HEK293T (cell line): ENCODE results near the gene TRIM67.
A peak's percentile ranks its signal among the peaks of the same experiment; 100 is the strongest.

ENCODE experiments used
- CTCF ChIA-PET: fragments of 350-600 bp; formaldehyde crosslinking; extraction: SDS; loops from one replicate; lab custom pipeline; 2021; ENCODE audit warnings: antibody characterized with exemption, inconsistent platforms; lab: Yijun Ruan, JAX
- POLR2A ChIA-PET: fragments of 350-600 bp; formaldehyde crosslinking; extraction: SDS; loops from one replicate; lab custom pipeline; 2020; ENCODE audit warnings: antibody characterized with exemption, inconsistent platforms; lab: Yijun Ruan, JAX
- DNase-seq: peaks from one replicate; pipeline ENCODE4 v3.0.0; 2012; ENCODE audit warnings: mixed read lengths; ENCODE audit errors: extremely low spot score
- ARNT ChIP-seq: fragments of 450-650 bp; IDR thresholded peaks from 2 replicates; pipeline ENCODE4 v1.6.1; 2017; ENCODE audit warnings: mild to moderate bottlenecking
- BHLHE40 ChIP-seq: fragments of 450-650 bp; IDR thresholded peaks from 2 replicates; pipeline ENCODE4 v1.6.1; 2016; ENCODE audit warnings: mild to moderate bottlenecking, moderate library complexity, borderline replicate concordance
- CTBP1 ChIP-seq: fragments of 450-650 bp; IDR thresholded peaks from 2 replicates; pipeline ENCODE4 v1.6.1; 2016; ENCODE audit warnings: borderline replicate concordance
- ELF4 ChIP-seq: fragments of 450-650 bp; IDR thresholded peaks from 2 replicates; pipeline ENCODE4 v1.6.1; 2017; ENCODE audit warnings: antibody characterized with exemption
- FOXA1 ChIP-seq: fragments of 450-650 bp; IDR thresholded peaks from 2 replicates; pipeline ENCODE4 v1.6.1; 2016; ENCODE audit warnings: mild to moderate bottlenecking
- FOXK2 ChIP-seq: fragments of 450-650 bp; IDR thresholded peaks from 2 replicates; pipeline ENCODE4 v1.6.1; 2016; ENCODE audit warnings: mild to moderate bottlenecking
- FOXM1 ChIP-seq: fragments of 450-650 bp; IDR thresholded peaks from 2 replicates; pipeline ENCODE4 v1.6.1; 2017; ENCODE audit warnings: mild to moderate bottlenecking, borderline replicate concordance
- HDGF ChIP-seq: fragments of 450-650 bp; IDR thresholded peaks from 2 replicates; pipeline ENCODE4 v1.6.1; 2017; ENCODE audit warnings: antibody characterized with exemption, borderline replicate concordance
- L3MBTL2 ChIP-seq: fragments of 450-650 bp; conservative IDR thresholded peaks from 2 replicates; pipeline ENCODE4 v1.6.1; 2016; ENCODE audit warnings: mild to moderate bottlenecking
- LEF1 ChIP-seq: fragments of 450-650 bp; IDR thresholded peaks from 2 replicates; pipeline ENCODE4 v1.6.1; 2017; ENCODE audit warnings: mild to moderate bottlenecking, borderline replicate concordance
- NFRKB ChIP-seq: fragments of 450-650 bp; IDR thresholded peaks from 2 replicates; pipeline ENCODE4 v1.6.1; 2016; ENCODE audit warnings: mild to moderate bottlenecking, moderate library complexity
- PKNOX1 ChIP-seq: fragments of 450-650 bp; IDR thresholded peaks from 2 replicates; pipeline ENCODE4 v1.6.1; 2016
- SP1 ChIP-seq: fragments of 450-650 bp; IDR thresholded peaks from 2 replicates; pipeline ENCODE4 v1.6.1; 2017
- SUZ12 ChIP-seq: fragments of 450-650 bp; IDR thresholded peaks from 2 replicates; pipeline ENCODE4 v1.6.1; 2016; ENCODE audit warnings: mild to moderate bottlenecking
- TARDBP ChIP-seq: fragments of 450-650 bp; IDR thresholded peaks from 2 replicates; pipeline ENCODE4 v1.6.1; 2016
- ZNF384 ChIP-seq: fragments of 450-650 bp; IDR thresholded peaks from 2 replicates; pipeline ENCODE4 v1.6.1; 2016

Gene TRIM67

GRCh38 chr1:231170875-231171274, 9.0 kb downstream of the TRIM67 start:
- ChIA-PET CTCF (interaction anchor here (0.7 to 2.0 kb wide), 3 partner anchors 9 to 36 kb away, joined by 3 to 6 read pairs (median 3); partner anchors contain the start of gene TRIM67), POLR2A (no interaction called here)
- DNase-seq = peak; percentile 41
- TF ChIP-seq ELF4 = no peak

DNA sequence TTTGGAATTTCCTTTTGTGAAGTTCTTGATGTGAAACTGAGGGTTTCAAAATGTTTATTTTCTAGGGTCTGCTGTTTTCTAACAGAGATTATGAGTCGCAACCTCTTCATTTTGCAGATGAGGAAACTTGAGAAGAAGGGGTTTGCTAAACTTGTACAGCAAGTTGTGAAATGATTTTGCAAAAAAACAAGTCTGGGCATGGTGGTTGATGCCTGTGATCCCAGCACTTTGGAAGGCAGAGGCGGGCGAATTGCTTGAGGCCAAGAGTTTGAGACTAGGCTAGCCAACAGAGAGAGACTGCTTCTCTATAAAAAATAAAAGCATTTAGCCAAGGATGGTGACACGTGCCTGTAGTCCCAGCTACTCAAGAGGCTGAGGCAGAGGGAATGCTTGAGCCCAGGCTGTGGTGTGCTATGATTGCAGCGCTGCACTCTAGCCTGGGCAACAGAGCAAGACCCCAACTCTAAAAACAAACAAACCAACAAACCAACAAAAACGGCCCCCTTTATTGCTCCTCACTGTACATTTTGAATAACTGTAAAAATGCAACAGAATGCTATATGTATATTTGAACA, 9.9 kb downstream of the TRIM67 start:
- no peak for DNase-seq
- TF ChIP-seq ZNF384 (no peak), CTBP1 (no peak), SUZ12 (no peak), SP1 (no peak), FOXM1 (no peak), FOXA1 (no peak), FOXK2 (no peak), BHLHE40 (no peak), L3MBTL2 (no peak)
- CTCF ChIA-PET = interaction anchor here (1.4 to 2.0 kb wide), 2 partner anchors 9 to 11 kb away, joined by 3 to 6 read pairs; partner anchors contain the start of gene TRIM67
- POLR2A ChIA-PET = no interaction called here

DNA sequence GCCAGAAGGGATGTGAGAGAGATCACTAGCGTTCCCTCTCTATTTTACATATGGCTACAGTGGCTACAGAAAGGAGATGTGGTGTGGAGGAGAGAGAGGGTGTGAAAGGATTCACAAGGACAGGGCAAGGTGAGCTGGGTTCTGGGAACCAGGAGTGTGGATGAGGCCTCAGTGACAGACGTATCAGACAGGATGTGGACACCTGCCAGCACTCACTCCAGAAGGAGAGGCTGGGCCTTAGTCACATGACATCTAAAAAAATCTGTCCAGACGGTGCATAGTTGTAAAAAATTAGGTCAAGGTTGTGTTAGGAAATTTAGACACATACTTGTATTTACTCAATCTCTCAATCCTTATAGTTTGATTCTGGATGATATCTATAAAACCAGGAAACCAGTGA, 10.6 kb downstream of the TRIM67 start:
- no peak for DNase-seq
- no peak for TF ChIP-seq FOXM1
- TF ChIP-seq ZNF384 = no peak
- no peak for TF ChIP-seq CTBP1
- no peak for TF ChIP-seq L3MBTL2
- no peak for TF ChIP-seq PKNOX1
- TF ChIP-seq LEF1 = no peak
- no peak for TF ChIP-seq SUZ12
- no peak for TF ChIP-seq SP1
- no peak for TF ChIP-seq TARDBP
- TF ChIP-seq HDGF = no peak
- no peak for TF ChIP-seq ARNT
- TF ChIP-seq NFRKB = no peak
- ChIA-PET CTCF (interaction anchor here (2.0 kb wide), 1 partner anchor 10 kb away, joined by 6 read pairs; the partner anchor contains the start of gene TRIM67), POLR2A (no interaction called here)

- no peak for DNase-seq
- TF ChIP-seq ARNT (no peak), SUZ12 (no peak), BHLHE40 (no peak), TARDBP (no peak), ELF4 (no peak), L3MBTL2 (no peak), FOXA1 (no peak), NFRKB (no peak), ZNF384 (no peak), HDGF (no peak), PKNOX1 (no peak), FOXM1 (no peak), SP1 (no peak), CTBP1 (no peak), FOXK2 (no peak), LEF1 (no peak)
- ChIA-PET CTCF (no interaction called here), POLR2A (no interaction called here)
Observed at GRCh38 chr1:231176421-231176820, 14.6 kb downstream of the TRIM67 start.

- no peak for DNase-seq
- ChIA-PET POLR2A (interaction anchor here (0.7 kb wide), 1 partner anchor 15 kb away, joined by 3 read pairs; no protein-coding TSS in a partner anchor), CTCF (no interaction called here)
- TF ChIP-seq CTBP1 (no peak), ZNF384 (no peak), SP1 (no peak), FOXK2 (no peak), L3MBTL2 (no peak)
Observed at GRCh38 chr1:231177226-231177625, 15.4 kb downstream of the TRIM67 start.

DNA sequence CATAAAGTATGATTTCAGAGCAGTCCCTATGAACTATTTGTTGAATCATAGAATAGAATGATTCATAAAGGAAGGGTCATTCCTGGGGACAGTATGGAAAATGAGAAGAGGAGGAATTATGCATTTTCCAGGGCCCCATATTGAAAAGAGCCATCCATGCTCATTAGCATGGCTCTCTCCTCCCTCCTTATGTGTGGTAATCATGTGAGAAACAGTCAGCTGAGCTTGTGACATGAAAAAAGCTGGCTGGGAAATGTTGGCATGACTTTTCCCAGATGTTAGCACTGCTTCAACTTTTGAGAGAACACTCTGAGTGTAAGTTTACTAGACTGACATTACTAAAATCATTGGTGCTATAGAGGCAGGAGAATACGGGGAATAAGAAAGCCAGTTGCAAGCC, 16.1 kb downstream of the TRIM67 start:
- TF ChIP-seq LEF1 = no peak
- TF ChIP-seq FOXK2 = no peak
- no peak for TF ChIP-seq CTBP1
- no peak for TF ChIP-seq ELF4
- no peak for TF ChIP-seq L3MBTL2
- POLR2A ChIA-PET = interaction anchor here (0.7 kb wide), 1 partner anchor 15 kb away, joined by 3 read pairs; no protein-coding TSS in a partner anchor
- CTCF ChIA-PET = no interaction called here
- DNase-seq = no peak

GRCh38 chr1:231178970-231179369, 17.1 kb downstream of the TRIM67 start:
- no peak for DNase-seq
- CTCF ChIA-PET = no interaction called here
- no peak for TF ChIP-seq HDGF
- no peak for TF ChIP-seq PKNOX1
- TF ChIP-seq FOXM1 = no peak
- TF ChIP-seq NFRKB = no peak
- no peak for TF ChIP-seq BHLHE40
- TF ChIP-seq ARNT = no peak
- no peak for TF ChIP-seq LEF1
- no peak for TF ChIP-seq TARDBP
- POLR2A ChIA-PET = no interaction called here
